NCI-H345 (cell line): ENCODE data around the gene TUBA4B.
"Not testable (repeated sequence)": the region's sequence is repeated elsewhere in the genome, so short reads cannot be mapped to it uniquely, and the experiment has no call there.

Source experiments
- DNase-seq: peaks from one replicate; lab custom pipeline; 2025; lab: John Stamatoyannopoulos, UW

The TUBA4B gene

DNA sequence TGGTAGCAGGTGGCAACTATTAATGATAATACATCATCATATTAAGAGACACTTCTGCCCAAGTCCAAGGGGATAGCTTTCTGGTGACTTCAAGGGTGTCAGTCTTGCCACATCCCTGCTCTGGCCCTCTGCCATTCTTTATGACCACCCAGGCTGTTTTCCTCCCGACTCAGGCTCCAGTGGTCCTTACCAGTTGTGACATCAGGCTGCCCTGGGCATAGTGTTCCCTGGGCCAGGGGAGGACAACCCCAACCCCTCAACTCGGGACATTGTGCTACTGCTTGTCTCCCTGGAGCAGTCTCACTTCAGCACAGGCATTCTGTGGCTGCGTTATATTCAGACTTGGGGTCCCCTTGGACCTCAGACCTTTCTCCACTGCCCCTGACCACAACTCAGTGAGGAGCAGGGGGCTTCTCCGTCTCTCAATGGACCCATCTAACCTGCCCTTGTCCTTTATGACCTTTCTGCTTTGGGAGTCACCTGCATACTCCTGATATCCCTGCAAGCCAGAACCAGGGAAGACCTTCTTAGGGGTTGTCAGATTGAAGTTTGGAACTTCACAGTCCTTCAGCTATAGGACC, 39.0 kb downstream of the TUBA4B start:
- no peak for DNase-seq

DNA sequence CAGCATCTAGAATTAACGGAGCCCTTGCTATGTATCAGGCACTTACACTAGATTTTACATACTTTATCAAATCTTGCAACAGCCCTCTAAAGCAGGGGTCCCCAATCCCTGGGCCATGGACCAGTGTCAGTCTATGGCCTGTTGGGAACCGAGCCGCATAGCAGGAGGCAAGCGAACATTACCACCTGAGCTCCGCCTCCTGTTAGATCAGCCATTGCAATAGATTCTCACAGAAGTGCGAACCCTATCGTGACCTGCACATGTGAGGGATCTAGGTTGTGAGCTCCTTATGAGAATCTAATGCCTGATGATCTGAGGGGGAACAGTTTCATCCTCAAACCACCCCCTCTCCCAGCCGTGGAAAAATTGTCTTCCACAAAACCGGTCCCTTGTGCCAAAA, 39.6 kb downstream of the TUBA4B start:
- no peak for DNase-seq

DNA sequence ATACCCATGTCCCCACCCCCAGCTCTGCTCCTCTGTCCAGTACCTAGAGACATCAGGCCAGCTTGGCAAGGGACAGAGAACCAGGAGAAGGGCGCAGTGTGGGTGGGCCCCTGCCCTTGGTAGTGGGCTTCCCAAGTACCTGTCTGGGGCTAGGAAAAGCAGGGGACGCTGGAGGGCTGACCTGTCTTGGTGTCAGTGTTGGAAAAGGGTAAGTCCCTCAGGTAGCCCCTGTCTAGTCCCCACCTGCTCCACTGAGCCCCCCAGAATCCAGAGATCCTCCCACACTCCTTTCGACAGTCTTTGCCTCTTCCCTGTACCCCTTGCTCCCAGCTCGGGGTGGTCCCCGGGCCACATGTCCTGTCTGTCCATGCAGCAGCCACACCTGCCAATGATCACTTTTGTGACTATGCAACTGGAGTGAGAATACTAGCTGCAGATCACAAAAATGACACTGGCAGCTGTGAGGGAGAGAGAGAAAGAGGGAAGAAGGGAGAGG, 40.7 kb downstream of the TUBA4B start:
- no peak for DNase-seq

GRCh38 chr2:219294356-219295351, 41.6 kb downstream of the TUBA4B start:
- DNase-seq, result peak; percentile 89

GRCh38 chr2:219296142-219296541, 43.1 kb downstream of the TUBA4B start:
- DNase-seq, result no peak

- no peak for DNase-seq
These were observed 43.8 kb downstream of the TUBA4B start for GRCh38 chr2:219296631-219297391.

DNA sequence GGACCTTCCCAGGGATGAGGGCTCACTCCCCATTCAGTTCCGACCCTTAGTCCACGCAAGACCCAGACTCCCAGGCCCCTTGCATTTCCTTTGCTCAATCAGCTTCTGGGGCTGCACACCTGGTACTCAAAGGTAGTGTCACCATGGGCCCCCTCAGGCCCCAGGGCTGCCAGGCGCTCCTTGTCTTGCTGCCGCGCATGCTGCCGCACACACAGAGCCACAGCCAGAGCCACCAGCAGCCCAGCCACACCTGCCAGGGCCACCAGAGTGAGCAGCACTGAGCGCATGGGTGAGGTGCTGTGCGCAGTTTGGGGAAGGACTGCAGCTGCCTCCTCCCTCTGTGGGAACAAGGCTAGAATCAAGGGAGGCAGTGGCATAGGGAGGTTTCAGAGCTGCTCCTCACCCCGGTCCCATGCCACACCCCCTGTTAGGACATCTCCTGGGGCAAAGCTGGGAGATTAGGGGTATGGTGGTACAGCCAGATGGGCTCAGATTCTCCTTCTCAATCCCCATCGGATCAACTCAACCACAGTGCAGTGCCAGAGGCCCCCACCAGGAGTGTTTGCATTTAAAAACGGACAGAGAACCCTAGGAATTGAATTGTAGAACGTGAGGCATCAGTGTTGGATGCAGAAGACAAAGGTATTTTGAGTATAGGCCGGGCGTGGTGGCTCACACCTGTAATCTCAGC, 44.9 kb downstream of the TUBA4B start:
- no peak for DNase-seq

DNA sequence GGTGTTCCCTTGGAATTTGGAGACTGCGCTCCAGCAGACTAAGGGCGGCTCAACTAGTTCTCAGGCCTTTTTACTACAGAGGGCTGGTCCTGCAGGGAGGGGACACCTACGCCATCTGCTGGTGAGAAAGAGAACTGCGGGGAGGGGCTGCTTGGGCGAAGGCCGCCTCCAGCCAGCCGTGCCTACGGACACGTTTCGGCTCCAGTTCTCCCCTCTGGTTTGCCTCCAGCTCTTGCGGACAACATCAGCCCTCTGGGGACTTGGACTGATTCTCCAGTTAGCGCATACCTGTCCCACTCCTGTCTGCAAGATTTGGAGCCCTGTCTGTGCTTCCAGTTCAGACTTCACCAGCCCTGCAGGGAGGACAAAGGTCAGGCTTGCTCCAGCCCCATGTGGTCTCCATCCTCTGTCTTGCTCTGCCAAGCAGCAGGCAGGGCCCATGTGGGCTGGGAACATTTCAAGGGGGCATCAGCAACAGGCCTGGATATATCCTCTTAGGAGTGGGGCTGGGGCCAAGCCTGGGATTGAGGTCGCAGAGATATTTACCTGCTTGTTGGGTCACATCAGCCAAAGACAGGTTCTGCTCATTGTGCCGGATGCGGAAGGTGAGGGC, 45.8 kb downstream of the TUBA4B start:
- DNase-seq, result peak; percentile 79

DNA sequence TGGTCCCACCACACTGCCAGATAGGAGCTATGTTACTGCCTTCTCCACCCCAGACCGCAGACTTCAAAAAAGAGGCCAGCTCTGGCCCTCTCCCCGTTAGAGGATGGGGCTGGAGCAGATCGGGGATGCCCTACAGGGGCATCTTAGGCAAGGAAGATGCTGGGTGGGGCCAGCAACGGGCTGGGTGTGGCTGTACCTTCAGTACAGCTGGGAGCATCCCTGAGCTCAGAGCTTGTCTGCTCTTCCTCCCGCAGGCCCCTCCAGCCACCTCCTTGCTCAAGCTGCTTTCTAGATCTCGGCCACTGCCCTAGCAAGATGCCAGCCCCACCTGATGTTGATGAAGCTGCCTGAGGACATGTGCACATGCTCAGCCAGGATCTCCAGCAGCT, 46.3 kb downstream of the TUBA4B start:
- DNase-seq, result no peak

GRCh38 chr2:219300022-219300421, 47.0 kb downstream of the TUBA4B start:
- DNase-seq, result no peak

- no peak for DNase-seq
These were observed 49.4 kb downstream of the TUBA4B start for GRCh38 chr2:219302412-219302968.

DNA sequence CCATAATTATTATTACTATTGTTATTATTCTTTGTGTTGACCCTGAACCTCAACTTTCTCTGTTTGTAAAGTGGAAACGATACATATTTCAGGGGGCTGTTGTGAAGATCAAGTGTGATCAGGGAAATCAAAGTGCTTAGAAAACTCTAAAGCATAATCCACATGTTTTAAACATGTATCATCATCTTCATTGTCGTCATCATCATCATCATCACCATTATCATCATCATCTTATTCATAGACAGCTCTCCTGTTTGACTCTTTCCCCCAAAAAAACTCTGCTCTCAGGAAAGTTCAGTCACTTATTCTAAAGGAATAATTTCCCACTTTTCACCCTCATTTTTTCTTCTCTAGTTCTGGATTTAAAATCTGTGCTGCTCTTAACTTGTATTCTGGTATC, 51.2 kb downstream of the TUBA4B start:
- no peak for DNase-seq

GRCh38 chr2:219306047-219306446, 53.0 kb downstream of the TUBA4B start:
- no peak for DNase-seq

GRCh38 chr2:219308142-219309101, 55.4 kb downstream of the TUBA4B start:
- DNase-seq, result peak; percentile 34

GRCh38 chr2:219309278-219309677, 56.2 kb downstream of the TUBA4B start, which contains the start of gene PTPRN:
PTPRN (minus strand) TSS chr2:219309401; CDS start chr2:219309332, 69 bp downstream.
- DNase-seq, result peak; percentile 89

- not testable (repeated sequence) for DNase-seq
These were observed 59.7 kb downstream of the TUBA4B start for GRCh38 chr2:219312683-219313263.

DNA sequence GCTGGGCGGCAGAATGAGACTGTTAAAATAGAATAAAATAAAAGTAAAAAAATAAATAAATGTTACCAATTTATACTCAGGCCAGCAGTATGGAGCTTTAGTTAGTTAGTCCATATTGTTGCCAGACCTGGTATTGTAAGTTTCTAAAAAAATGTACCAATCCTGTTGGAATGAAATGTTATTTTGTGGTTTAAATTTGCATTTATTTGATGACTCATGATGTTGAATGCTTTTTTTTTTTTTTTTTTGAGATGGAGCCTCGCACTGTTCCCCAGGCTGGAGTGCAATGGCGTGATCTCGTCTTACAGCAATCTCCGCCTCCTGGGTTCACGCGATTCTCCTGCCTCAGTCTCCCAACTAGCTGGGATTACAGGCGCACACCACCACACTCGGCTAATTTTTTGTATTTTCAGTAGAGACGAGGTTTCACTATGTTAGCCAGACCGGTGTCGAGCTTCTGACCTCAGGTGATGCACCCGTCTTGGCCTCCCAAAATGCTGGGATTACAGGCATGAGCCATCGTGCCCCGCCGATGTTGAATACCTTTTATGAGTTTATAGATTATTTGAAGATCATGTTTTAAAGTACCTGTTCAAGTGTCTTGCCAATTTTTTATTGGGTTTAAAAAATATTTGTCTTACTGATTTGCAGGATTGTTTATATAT, 61.9 kb downstream of the TUBA4B start:
- no peak for DNase-seq
